ENCODE results near the gene KPNA1.

GRCh38 chr3:122403489-122403888, 111.2 kb downstream of the KPNA1 start:
- TF ChIP-seq CTCF (IDR thresholded peaks at IDR 0.05), result no peak
- no peak for TF ChIP-seq POLR2A (IDR thresholded peaks at IDR 0.05)
